ENCODE results near the gene HYI. TPM values are rescaled to one million over a fixed set of nuclear protein-coding genes. Genes with fewer than 3 reads are reported as not detected.
"Not testable (repeated sequence)": the region's sequence is repeated elsewhere in the genome, so short reads cannot be mapped to it uniquely, and the experiment has no call there.

HYI gene
- total RNA-seq (10 to 100 TPM; 23.4 to 88.1 TPM), polyA plus RNA-seq (ENCODE audit: insufficient read length in 2 of 2) (10 to 100 TPM; 51.9 to 63.7 TPM)
- long read RNA-seq, donor 1, transcript HYI-202 (6 exons, 2,173 nt), result minor isoform, 9 of 30 reads
- long read RNA-seq, donor 1, transcript HYI-204 (8 exons, 1,066 nt), result major isoform, 11 of 30 reads
- long read RNA-seq, donor 1, partial matches to known transcripts, result 0 of 30 reads
- long read RNA-seq, donor 1, other reads (novel, unspliced or antisense), result 0 of 30 reads
- long read RNA-seq, donor 2, transcript HYI-204 (8 exons, 1,066 nt), result major isoform, 11 of 20 reads
- long read RNA-seq, donor 2, partial matches to known transcripts, result 0 of 20 reads
- long read RNA-seq, donor 2, other reads (novel, unspliced or antisense), result 0 of 20 reads
- long read RNA-seq, donor 3, partial matches to known transcripts, result 0 of 12 reads
- long read RNA-seq, donor 3, other reads (novel, unspliced or antisense), result 0 of 12 reads
- long read RNA-seq, donor 4, transcript HYI-201 (8 exons, 1,265 nt), result minor isoform, 9 of 56 reads
- long read RNA-seq, donor 4, transcript HYI-204 (8 exons, 1,066 nt), result major isoform, 19 of 56 reads
- long read RNA-seq, donor 4, transcript HYI-202 (6 exons, 2,173 nt), result minor isoform, 10 of 56 reads
- long read RNA-seq, donor 4, partial matches to known transcripts, result 14 of 56 reads
- long read RNA-seq, donor 4, other reads (novel, unspliced or antisense), result 0 of 56 reads

- Histone ChIP-seq H3K27ac (ENCODE audit: low read depth, low read length) (peak within 1 kb of the TSS; percentile 89), H3K9me3 (ENCODE audit: control insufficient read depth, insufficient read depth, low read length) (no peaks in the 10 kb centered on the region), H3K4me3 (ENCODE audit: low read depth, low read length) (peak within 1 kb of the TSS; percentile 68), H3K36me3 (ENCODE audit: control insufficient read depth, insufficient read depth, low read length) (peaks cover 40% of the 10 kb centered on the region), H3K27me3 (ENCODE audit: control insufficient read depth, insufficient read depth, low read length) (no peaks in the 10 kb centered on the region), H3K4me1 (ENCODE audit: control insufficient read depth, insufficient read depth, low read length) (peaks cover 26% of the 10 kb centered on the region)
- peak; percentile 47 to 97 (median 73) for DNase-seq (ENCODE audit: low read depth in 4 of 6, low spot score in 6 of 6)
- under 1% methylated on average over 67 of the region's 87 CpGs for WGBS (ENCODE audit: insufficient coverage)
Measured at GRCh38 chr1:43453442-43454269, at the start of gene HYI. TSS of gene HYI (minus strand) at chr1:43453931. CDS start at chr1:43453793, 138 bp downstream.

GRCh38 chr1:43501806-43502205 lies 48.1 kb upstream of the HYI start:
- 96% methylated on average over 11 of the region's 33 CpGs for WGBS (ENCODE audit: insufficient coverage)
- not testable (repeated sequence) for H3K9me3 ChIP-seq (ENCODE audit: control insufficient read depth, insufficient read depth, low read length); H3K36me3 ChIP-seq (ENCODE audit: control insufficient read depth, insufficient read depth, low read length); H3K4me1 ChIP-seq (ENCODE audit: control insufficient read depth, insufficient read depth, low read length); H3K4me3 ChIP-seq (ENCODE audit: low read depth, low read length); H3K27me3 ChIP-seq (ENCODE audit: control insufficient read depth, insufficient read depth, low read length); DNase-seq (ENCODE audit: low read depth in 4 of 6, low spot score in 6 of 6); H3K27ac ChIP-seq (ENCODE audit: low read depth, low read length)

- no peak for DNase-seq (ENCODE audit: low read depth in 4 of 6, low spot score in 6 of 6)
- Histone ChIP-seq H3K4me3 (ENCODE audit: low read depth, low read length) (no peak overlapping the region), H3K27me3 (ENCODE audit: control insufficient read depth, insufficient read depth, low read length) (no peaks in the 10 kb centered on the region), H3K9me3 (ENCODE audit: control insufficient read depth, insufficient read depth, low read length) (no peaks in the 10 kb centered on the region), H3K4me1 (ENCODE audit: control insufficient read depth, insufficient read depth, low read length) (peaks cover 4% of the 10 kb centered on the region), H3K27ac (ENCODE audit: low read depth, low read length) (no peak overlapping the region), H3K36me3 (ENCODE audit: control insufficient read depth, insufficient read depth, low read length) (no peaks in the 10 kb centered on the region)
- WGBS (ENCODE audit: insufficient coverage), result 77% methylated on average over 5 of the region's 6 CpGs
Measured at GRCh38 chr1:43499898-43500297, 46.2 kb upstream of the HYI start.

- no peak for DNase-seq (ENCODE audit: low read depth in 4 of 6, low spot score in 6 of 6)
- Histone ChIP-seq H3K27me3 (ENCODE audit: control insufficient read depth, insufficient read depth, low read length) (no peaks in the 10 kb centered on the region), H3K27ac (ENCODE audit: low read depth, low read length) (no peak overlapping the region), H3K4me3 (ENCODE audit: low read depth, low read length) (no peak overlapping the region), H3K4me1 (ENCODE audit: control insufficient read depth, insufficient read depth, low read length) (no peaks in the 10 kb centered on the region), H3K36me3 (ENCODE audit: control insufficient read depth, insufficient read depth, low read length) (no peaks in the 10 kb centered on the region), H3K9me3 (ENCODE audit: control insufficient read depth, insufficient read depth, low read length) (peaks cover 2% of the 10 kb centered on the region)
- 88% methylated on average over 7 of the region's 7 CpGs for WGBS (ENCODE audit: insufficient coverage)
Measured at GRCh38 chr1:43495204-43495603, 41.5 kb upstream of the HYI start.

- Histone ChIP-seq H3K27ac (ENCODE audit: low read depth, low read length) (no peak overlapping the region), H3K36me3 (ENCODE audit: control insufficient read depth, insufficient read depth, low read length) (no peaks in the 10 kb centered on the region), H3K9me3 (ENCODE audit: control insufficient read depth, insufficient read depth, low read length) (peaks cover 2% of the 10 kb centered on the region), H3K27me3 (ENCODE audit: control insufficient read depth, insufficient read depth, low read length) (no peaks in the 10 kb centered on the region), H3K4me1 (ENCODE audit: control insufficient read depth, insufficient read depth, low read length) (no peaks in the 10 kb centered on the region), H3K4me3 (ENCODE audit: low read depth, low read length) (no peak overlapping the region)
- DNase-seq (ENCODE audit: low read depth in 4 of 6, low spot score in 6 of 6), result peak in 2 of 6 donors; percentile 14 to 20
- 34% methylated on average over 8 of the region's 11 CpGs for whole genome bisulfite sequencing (ENCODE audit: insufficient coverage)
Measured at GRCh38 chr1:43493661-43494450, 40.1 kb upstream of the HYI start.

GRCh38 chr1:43492826-43493225 lies 39.1 kb upstream of the HYI start:
- no CpG with 5 or more reads among the region's 2 CpGs for WGBS (ENCODE audit: insufficient coverage)
- Histone ChIP-seq H3K4me3 (ENCODE audit: low read depth, low read length) (no peak overlapping the region), H3K9me3 (ENCODE audit: control insufficient read depth, insufficient read depth, low read length) (peaks cover 2% of the 10 kb centered on the region), H3K4me1 (ENCODE audit: control insufficient read depth, insufficient read depth, low read length) (no peaks in the 10 kb centered on the region), H3K27ac (ENCODE audit: low read depth, low read length) (no peak overlapping the region), H3K27me3 (ENCODE audit: control insufficient read depth, insufficient read depth, low read length) (no peaks in the 10 kb centered on the region), H3K36me3 (ENCODE audit: control insufficient read depth, insufficient read depth, low read length) (no peaks in the 10 kb centered on the region)
- no peak for DNase-seq (ENCODE audit: low read depth in 4 of 6, low spot score in 6 of 6)

GRCh38 chr1:43491061-43491460 lies 37.3 kb upstream of the HYI start:
- H3K4me3 ChIP-seq (ENCODE audit: low read depth, low read length), result no peak overlapping the region
- no peaks in the 10 kb centered on the region for H3K4me1 ChIP-seq (ENCODE audit: control insufficient read depth, insufficient read depth, low read length)
- H3K27me3 ChIP-seq (ENCODE audit: control insufficient read depth, insufficient read depth, low read length), result no peaks in the 10 kb centered on the region
- DNase-seq (ENCODE audit: low read depth in 4 of 6, low spot score in 6 of 6), result no peak
- H3K9me3 ChIP-seq (ENCODE audit: control insufficient read depth, insufficient read depth, low read length), result peaks cover 2% of the 10 kb centered on the region
- H3K36me3 ChIP-seq (ENCODE audit: control insufficient read depth, insufficient read depth, low read length), result no peaks in the 10 kb centered on the region
- no peak overlapping the region for H3K27ac ChIP-seq (ENCODE audit: low read depth, low read length)
- 86% methylated on average over 1 of the region's 1 CpG for WGBS (ENCODE audit: insufficient coverage)

GRCh38 chr1:43488165-43488564 lies 34.4 kb upstream of the HYI start:
- Histone ChIP-seq H3K4me1 (ENCODE audit: control insufficient read depth, insufficient read depth, low read length) (no peaks in the 10 kb centered on the region), H3K27ac (ENCODE audit: low read depth, low read length) (no peak overlapping the region), H3K4me3 (ENCODE audit: low read depth, low read length) (no peak overlapping the region), H3K36me3 (ENCODE audit: control insufficient read depth, insufficient read depth, low read length) (no peaks in the 10 kb centered on the region), H3K9me3 (ENCODE audit: control insufficient read depth, insufficient read depth, low read length) (peaks cover 2% of the 10 kb centered on the region), H3K27me3 (ENCODE audit: control insufficient read depth, insufficient read depth, low read length) (no peaks in the 10 kb centered on the region)
- no CpG with 5 or more reads among the region's 1 CpG for WGBS (ENCODE audit: insufficient coverage)
- DNase-seq (ENCODE audit: low read depth in 4 of 6, low spot score in 6 of 6), result no peak

- WGBS (ENCODE audit: insufficient coverage), result no CpG with 5 or more reads among the region's 2 CpGs
- Histone ChIP-seq H3K36me3 (ENCODE audit: control insufficient read depth, insufficient read depth, low read length) (no peaks in the 10 kb centered on the region), H3K9me3 (ENCODE audit: control insufficient read depth, insufficient read depth, low read length) (no peaks in the 10 kb centered on the region), H3K27me3 (ENCODE audit: control insufficient read depth, insufficient read depth, low read length) (no peaks in the 10 kb centered on the region), H3K4me1 (ENCODE audit: control insufficient read depth, insufficient read depth, low read length) (no peaks in the 10 kb centered on the region), H3K4me3 (ENCODE audit: low read depth, low read length) (no peak overlapping the region), H3K27ac (ENCODE audit: low read depth, low read length) (no peak overlapping the region)
- DNase-seq (ENCODE audit: low read depth in 4 of 6, low spot score in 6 of 6), result no peak
Measured at GRCh38 chr1:43484367-43484766, 30.6 kb upstream of the HYI start.

Measured in spinal cord (tissue), 10 donors.